ENCODE data around the gene NPB.

GRCh38 chr17:81921537-81921862 lies 19.5 kb downstream of the NPB start:
- TF ChIP-seq, protein P1, sequence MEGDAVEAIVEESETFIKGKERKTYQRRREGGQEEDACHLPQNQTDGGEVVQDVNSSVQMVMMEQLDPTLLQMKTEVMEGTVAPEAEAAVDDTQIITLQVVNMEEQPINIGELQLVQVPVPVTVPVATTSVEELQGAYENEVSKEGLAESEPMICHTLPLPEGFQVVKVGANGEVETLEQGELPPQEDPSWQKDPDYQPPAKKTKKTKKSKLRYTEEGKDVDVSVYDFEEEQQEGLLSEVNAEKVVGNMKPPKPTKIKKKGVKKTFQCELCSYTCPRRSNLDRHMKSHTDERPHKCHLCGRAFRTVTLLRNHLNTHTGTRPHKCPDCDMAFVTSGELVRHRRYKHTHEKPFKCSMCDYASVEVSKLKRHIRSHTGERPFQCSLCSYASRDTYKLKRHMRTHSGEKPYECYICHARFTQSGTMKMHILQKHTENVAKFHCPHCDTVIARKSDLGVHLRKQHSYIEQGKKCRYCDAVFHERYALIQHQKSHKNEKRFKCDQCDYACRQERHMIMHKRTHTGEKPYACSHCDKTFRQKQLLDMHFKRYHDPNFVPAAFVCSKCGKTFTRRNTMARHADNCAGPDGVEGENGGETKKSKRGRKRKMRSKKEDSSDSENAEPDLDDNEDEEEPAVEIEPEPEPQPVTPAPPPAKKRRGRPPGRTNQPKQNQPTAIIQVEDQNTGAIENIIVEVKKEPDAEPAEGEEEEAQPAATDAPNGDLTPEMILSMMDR (IDR thresholded peaks at IDR 0.05), result no peak
- TF ChIP-seq EZH2 (IDR thresholded peaks at IDR 0.05; ENCODE audit: borderline replicate concordance, insufficient read depth, low read depth, low read length, poor library complexity, severe bottlenecking), result no peak

All from B cell (primary cell).